K562 (cell line): Measurements from ENCODE around the gene BRCC3. TPM values are rescaled to one million over a fixed set of nuclear protein-coding genes. Genes with fewer than 3 reads are reported as not detected.

Experiments used
- ARNT ChIP-seq, 2 experiments: fragments of 450-650 bp; IDR thresholded peaks; 2 replicates each; pipeline ENCODE4 v1.6.1; 2016; ENCODE audit warnings: mild to moderate bottlenecking in 1 of 2
- ELF1 ChIP-seq: fragments of 200-800 bp; sonication (Bioruptor generic); IDR thresholded peaks from 2 replicates; pipeline ENCODE4 v1.6.1; 2016; ENCODE audit warnings: missing genetic modification characterization, missing compliant biosample characterization
- ESRRA ChIP-seq: fragments of 450-650 bp; IDR thresholded peaks from 2 replicates; pipeline ENCODE4 v1.6.1; 2014; ENCODE audit warnings: low read depth, mild to moderate bottlenecking, moderate library complexity, borderline replicate concordance
- GATA2 ChIP-seq: sonication (generic); formaldehyde crosslinking; IDR thresholded peaks from 2 replicates; pipeline ENCODE4 v1.4.0; 2020; ENCODE audit warnings: mild to moderate bottlenecking, missing genetic modification reagents
- KLF10 ChIP-seq: fragments of 250-450 bp; sonication (Bioruptor Pico); IDR thresholded peaks from 2 replicates; pipeline ENCODE4 v1.6.1; 2021; ENCODE audit warnings: matching md5 sums
- MTF1 ChIP-seq: fragments of 250-450 bp; sonication (Bioruptor Pico); IDR thresholded peaks from 2 replicates; pipeline ENCODE4 v1.9.0; 2021; ENCODE audit warnings: moderate library complexity, mild to moderate bottlenecking, inconsistent platforms, borderline replicate concordance
- POLR3G ChIP-seq: IDR thresholded peaks from 2 replicates; pipeline ENCODE4 v1.6.1; 2011; ENCODE audit not compliant: insufficient read length, insufficient replicate concordance; ENCODE audit errors: extremely low read depth
- RBBP5 ChIP-seq: fragments of 200-600 bp; sonication (generic); IDR thresholded peaks from 2 replicates; pipeline ENCODE4 v1.6.1; 2012; ENCODE audit warnings: borderline replicate concordance, mild to moderate bottlenecking, low read length, control low read depth, inconsistent platforms; ENCODE audit not compliant: insufficient read depth, poor library complexity, severe bottlenecking
- RNF2 ChIP-seq: sonication (generic); IDR thresholded peaks from 2 replicates; pipeline ENCODE4 v1.6.1; 2016
- SRSF3 ChIP-seq: fragments of 200-400 bp; formaldehyde crosslinking; IDR thresholded peaks from 2 replicates; pipeline ENCODE4 v1.6.1; 2016; ENCODE audit warnings: mild to moderate bottlenecking, low read length, moderate library complexity; ENCODE audit not compliant: insufficient read depth
- XRCC5 ChIP-seq: fragments of 200-400 bp; formaldehyde crosslinking; IDR thresholded peaks from 2 replicates; pipeline ENCODE4 v1.6.1; 2017; ENCODE audit warnings: low read depth, mild to moderate bottlenecking, low read length
- ZNF23 ChIP-seq: fragments of 250-450 bp; sonication (Bioruptor Pico); IDR thresholded peaks from 2 replicates; pipeline ENCODE4 v1.4.0; 2020; ENCODE audit warnings: mild to moderate bottlenecking
- ZNF253 ChIP-seq: fragments of 250-450 bp; sonication (Bioruptor Pico); conservative IDR thresholded peaks from 2 replicates; pipeline ENCODE4 v1.6.1; 2021; ENCODE audit warnings: mild to moderate bottlenecking
- ZNF263 ChIP-seq: sonication (generic); formaldehyde crosslinking; IDR thresholded peaks from 2 replicates; pipeline ENCODE4 v1.8.0; 2022; ENCODE audit warnings: mild to moderate bottlenecking, missing genetic modification reagents, borderline replicate concordance
- polyA plus RNA-seq, 8 experiments: library from polyadenylated mRNA; depleted of rRNA in 4 of 8; stranded (reverse) in 5 of 8; unstranded in 3 of 8; fragments of >200 nt; fragmentation: Nextera tagmentation in 2 of 8; fragmentation: Illumina TruSeq in 1 of 8; extraction: Ambion mirVana in 2 of 8; extraction: Trizol in 1 of 8; gene quantifications; 2 replicates each; pipeline versions ENCODE4 v1.2.1 to v1.2.3, GENCODE V29; 2011 to 2014; ENCODE audit warnings: inconsistent platforms in 1 of 8, missing spikeins in 1 of 8
- total RNA-seq, 7 experiments: library from RNA; depleted of rRNA in 6 of 7; stranded (reverse); fragments of >200 nt in 6 of 7; fragmentation: Illumina TruSeq in 2 of 7; extraction: Trizol in 2 of 7; gene quantifications; 2 replicates each; pipeline versions ENCODE4 v1.2.1 to v1.2.3, GENCODE V29; 2011 to 2021; ENCODE audit warnings: low replicate concordance in 1 of 7
- TF ChIP-seq, protein P1 (sequence below): sonication (generic); formaldehyde crosslinking; IDR thresholded peaks from 2 replicates; pipeline ENCODE4 v1.8.1; 2023; ENCODE audit warnings: mild to moderate bottlenecking, missing genetic modification reagents
- TF ChIP-seq, protein P2 (sequence below): IDR thresholded peaks from 2 replicates; pipeline ENCODE4 v1.6.1; 2011; ENCODE audit warnings: borderline replicate concordance, low read depth, mild to moderate bottlenecking, moderate library complexity, low read length; ENCODE audit not compliant: insufficient read depth, poor library complexity, severe bottlenecking
- TF ChIP-seq, protein P3 (sequence below): fragments of 450-650 bp; IDR thresholded peaks from 2 replicates; pipeline ENCODE4 v1.6.1; 2016; ENCODE audit warnings: antibody characterized with exemption
- TF ChIP-seq, protein P4 (sequence below): sonication (generic); formaldehyde crosslinking; IDR thresholded peaks from 2 replicates; pipeline ENCODE4 v1.9.0; 2022; ENCODE audit warnings: mild to moderate bottlenecking, missing genetic modification reagents
- TF ChIP-seq, protein P5 (sequence below): fragments of 250-450 bp; sonication (Bioruptor Pico); IDR thresholded peaks from 2 replicates; pipeline ENCODE4 v1.8.0; 2021; ENCODE audit warnings: borderline replicate concordance, mild to moderate bottlenecking, moderate library complexity; ENCODE audit not compliant: poor library complexity, severe bottlenecking

BRCC3 gene
- total and polyA plus RNA-seq, 9 of the 15 experiments (the other 6 are each of a cell fraction or from before 2014, with no cell fraction given): 9.6 to 44.8 (median 26.7) TPM

DNA sequence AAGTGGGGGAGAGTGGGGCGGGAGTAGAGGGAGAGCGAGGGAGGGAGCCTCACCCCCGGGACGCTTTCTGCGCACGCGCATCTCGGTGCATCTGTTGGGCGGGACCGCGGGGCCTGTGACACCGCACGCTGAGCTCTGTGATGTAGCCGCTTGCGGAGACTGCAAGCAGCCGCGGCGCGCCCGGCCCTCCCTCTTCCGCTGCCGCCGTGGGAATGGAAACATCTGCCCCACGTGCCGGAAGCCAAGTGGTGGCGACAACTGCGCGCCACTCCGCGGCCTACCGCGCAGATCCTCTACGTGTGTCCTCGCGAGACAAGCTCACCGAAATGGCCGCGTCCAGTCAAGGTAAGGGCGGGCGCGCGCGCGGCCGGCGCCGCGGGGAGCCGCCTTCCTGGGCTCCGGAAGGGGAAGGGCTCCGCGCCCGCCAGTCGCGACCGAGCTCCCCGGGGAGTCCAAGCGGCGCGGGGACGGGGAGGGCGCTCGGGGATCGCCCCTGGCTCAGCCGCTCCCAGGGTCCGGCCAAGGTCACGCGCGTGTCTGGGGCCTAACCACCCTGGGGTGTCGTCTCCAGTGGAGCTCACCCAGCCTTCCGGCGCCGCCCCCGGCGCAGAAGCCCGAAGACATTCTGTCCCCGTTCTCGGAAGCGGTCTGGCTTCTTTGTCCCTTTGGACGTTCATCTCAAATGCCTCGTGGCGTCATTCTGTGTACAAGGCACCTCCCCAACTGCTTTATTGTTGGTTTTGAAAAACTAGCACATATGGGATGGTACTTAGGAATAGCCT is 44.4 kb upstream of the BRCC3 start, which contains the start of gene FUNDC2 (continued):
- TF ChIP-seq, protein P1, sequence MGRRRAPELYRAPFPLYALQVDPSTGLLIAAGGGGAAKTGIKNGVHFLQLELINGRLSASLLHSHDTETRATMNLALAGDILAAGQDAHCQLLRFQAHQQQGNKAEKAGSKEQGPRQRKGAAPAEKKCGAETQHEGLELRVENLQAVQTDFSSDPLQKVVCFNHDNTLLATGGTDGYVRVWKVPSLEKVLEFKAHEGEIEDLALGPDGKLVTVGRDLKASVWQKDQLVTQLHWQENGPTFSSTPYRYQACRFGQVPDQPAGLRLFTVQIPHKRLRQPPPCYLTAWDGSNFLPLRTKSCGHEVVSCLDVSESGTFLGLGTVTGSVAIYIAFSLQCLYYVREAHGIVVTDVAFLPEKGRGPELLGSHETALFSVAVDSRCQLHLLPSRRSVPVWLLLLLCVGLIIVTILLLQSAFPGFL (CRISPR knock-in tag): no peak
- TF ChIP-seq ZNF263 (no peak), XRCC5 (no peak), KLF10 (CRISPR knock-in tag) (no peak), ARNT (IDR thresholded peaks at IDR 0.05) (no peak), ZNF23 (no peak), GATA2 (CRISPR knock-in tag) (peak; percentile 30; the same call in 1 of the 2 replicates), ESRRA (peak; percentile 97), SRSF3 (no peak), ZNF253 (CRISPR knock-in tag) (no peak), MTF1 (no peak), POLR3G (no peak), RNF2 (peak; percentile 76), RBBP5 (peak; percentile 92), ELF1 (tag) (peak; percentile 82)
- TF ChIP-seq, protein P2, sequence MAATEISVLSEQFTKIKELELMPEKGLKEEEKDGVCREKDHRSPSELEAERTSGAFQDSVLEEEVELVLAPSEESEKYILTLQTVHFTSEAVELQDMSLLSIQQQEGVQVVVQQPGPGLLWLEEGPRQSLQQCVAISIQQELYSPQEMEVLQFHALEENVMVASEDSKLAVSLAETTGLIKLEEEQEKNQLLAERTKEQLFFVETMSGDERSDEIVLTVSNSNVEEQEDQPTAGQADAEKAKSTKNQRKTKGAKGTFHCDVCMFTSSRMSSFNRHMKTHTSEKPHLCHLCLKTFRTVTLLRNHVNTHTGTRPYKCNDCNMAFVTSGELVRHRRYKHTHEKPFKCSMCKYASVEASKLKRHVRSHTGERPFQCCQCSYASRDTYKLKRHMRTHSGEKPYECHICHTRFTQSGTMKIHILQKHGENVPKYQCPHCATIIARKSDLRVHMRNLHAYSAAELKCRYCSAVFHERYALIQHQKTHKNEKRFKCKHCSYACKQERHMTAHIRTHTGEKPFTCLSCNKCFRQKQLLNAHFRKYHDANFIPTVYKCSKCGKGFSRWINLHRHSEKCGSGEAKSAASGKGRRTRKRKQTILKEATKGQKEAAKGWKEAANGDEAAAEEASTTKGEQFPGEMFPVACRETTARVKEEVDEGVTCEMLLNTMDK: no peak
- TF ChIP-seq, protein P3, sequence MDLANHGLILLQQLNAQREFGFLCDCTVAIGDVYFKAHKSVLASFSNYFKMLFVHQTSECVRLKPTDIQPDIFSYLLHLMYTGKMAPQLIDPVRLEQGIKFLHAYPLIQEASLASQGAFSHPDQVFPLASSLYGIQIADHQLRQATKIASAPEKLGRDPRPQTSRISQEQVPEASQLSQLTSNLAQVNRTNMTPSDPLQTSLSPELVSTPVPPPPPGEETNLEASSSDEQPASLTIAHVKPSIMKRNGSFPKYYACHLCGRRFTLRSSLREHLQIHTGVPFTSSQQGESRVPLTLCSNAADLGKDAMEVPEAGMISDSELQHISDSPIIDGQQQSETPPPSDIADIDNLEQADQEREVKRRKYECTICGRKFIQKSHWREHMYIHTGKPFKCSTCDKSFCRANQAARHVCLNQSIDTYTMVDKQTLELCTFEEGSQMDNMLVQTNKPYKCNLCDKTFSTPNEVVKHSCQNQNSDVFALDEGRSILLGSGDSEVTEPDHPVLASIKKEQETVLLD: peak; percentile 84
- TF ChIP-seq, protein P4, sequence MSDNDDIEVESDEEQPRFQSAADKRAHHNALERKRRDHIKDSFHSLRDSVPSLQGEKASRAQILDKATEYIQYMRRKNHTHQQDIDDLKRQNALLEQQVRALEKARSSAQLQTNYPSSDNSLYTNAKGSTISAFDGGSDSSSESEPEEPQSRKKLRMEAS (CRISPR knock-in tag): peak; percentile 87
- TF ChIP-seq, protein P5, sequence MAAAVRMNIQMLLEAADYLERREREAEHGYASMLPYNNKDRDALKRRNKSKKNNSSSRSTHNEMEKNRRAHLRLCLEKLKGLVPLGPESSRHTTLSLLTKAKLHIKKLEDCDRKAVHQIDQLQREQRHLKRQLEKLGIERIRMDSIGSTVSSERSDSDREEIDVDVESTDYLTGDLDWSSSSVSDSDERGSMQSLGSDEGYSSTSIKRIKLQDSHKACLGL (CRISPR knock-in tag): peak; percentile 57
